Measurements from ENCODE around the gene BAHCC1.
"Not testable (repeated sequence)": the region's sequence is repeated elsewhere in the genome, so short reads cannot be mapped to it uniquely, and the experiment has no call there.

BAHCC1 gene

GRCh38 chr17:81414756-81415516 is 19.7 kb downstream of the BAHCC1 start:
- no peak for DNase-seq

- no peak for DNase-seq
Measured at GRCh38 chr17:81415681-81416080, 20.4 kb downstream of the BAHCC1 start.

- DNase-seq = no peak
Measured at GRCh38 chr17:81416612-81417011, 21.4 kb downstream of the BAHCC1 start.

- DNase-seq = no peak
Measured at GRCh38 chr17:81417049-81417878, 22.0 kb downstream of the BAHCC1 start.

- no peak for DNase-seq
Measured at GRCh38 chr17:81417879-81418709, 22.8 kb downstream of the BAHCC1 start.

GRCh38 chr17:81418710-81419318 is 23.6 kb downstream of the BAHCC1 start:
- no peak for DNase-seq

GRCh38 chr17:81419319-81419885 is 24.1 kb downstream of the BAHCC1 start:
- no peak for DNase-seq

- no peak for DNase-seq
Measured at GRCh38 chr17:81419886-81420768, 24.9 kb downstream of the BAHCC1 start.

GRCh38 chr17:81420769-81421462 is 25.7 kb downstream of the BAHCC1 start:
- DNase-seq = no peak

GRCh38 chr17:81422776-81423697 is 27.8 kb downstream of the BAHCC1 start:
- DNase-seq = no peak

GRCh38 chr17:81423698-81424071 is 28.4 kb downstream of the BAHCC1 start:
- no peak for DNase-seq

GRCh38 chr17:81424151-81425017 is 29.1 kb downstream of the BAHCC1 start:
- peak; percentile 11 for DNase-seq

GRCh38 chr17:81425041-81425440 is 29.8 kb downstream of the BAHCC1 start:
- not testable (repeated sequence) for DNase-seq

GRCh38 chr17:81425716-81426392 is 30.6 kb downstream of the BAHCC1 start:
- DNase-seq = peak; percentile 15

GRCh38 chr17:81426393-81427172 is 31.3 kb downstream of the BAHCC1 start:
- no peak for DNase-seq

- peak; percentile 7 for DNase-seq
Measured at GRCh38 chr17:81427173-81428120, 32.2 kb downstream of the BAHCC1 start.
